K562 (cell line): ENCODE results near the gene EPHB1. TPM values are rescaled to one million over a fixed set of nuclear protein-coding genes. Genes with fewer than 3 reads are reported as not detected.

Experiments
- ATAC-seq: fragments of 200-7000 bp; cut with Tn5 transposase; 3 replicates; pipeline ENCODE4 v1.9.1; 2020; ENCODE audit warnings: moderate library complexity
- BruUV-seq: library from RNA; stranded (reverse); fragments of 400-500 nt; replicated peaks from 2 replicates; lab custom pipeline; 2021; lab: Mats Ljungman, UMichigan
- CTCF ChIA-PET: fragments of 300-600 bp; formaldehyde crosslinking; extraction: SDS; loops from one replicate; lab custom pipeline; 2021; ENCODE audit warnings: low intra/inter-chr PET ratio; lab: Yijun Ruan, JAX
- POLR2A ChIA-PET: fragments of 300-600, 350-650 bp; sonication (Branson Sonifier 250); formaldehyde crosslinking; extraction: SDS; loops from one replicate; lab custom pipeline; 2021; ENCODE audit warnings: antibody characterized with exemption, inconsistent platforms; lab: Yijun Ruan, JAX
- DNase-seq, 4 experiments: peaks; one replicate each; pipeline versions ENCODE4 v3.0.0 to v3.0.0-alpha.2; 2011 to 2018; ENCODE audit warnings: low spot score in 3 of 4, mixed read lengths in 3 of 4; ENCODE audit errors: extremely low read depth in 1 of 4
- FAIRE-seq: peaks from 2 replicates; lab custom pipeline; 2011; peaks lifted over from hg19 to GRCh38; lab: Jason Lieb, UNC
- H2AFZ ChIP-seq: 2 replicates; pipeline ENCODE4 v1.6.0; 2011; ENCODE audit warnings: low read depth, low read length, control low read depth, inconsistent platforms
- H3K27ac ChIP-seq: fragments of 200-600 bp; 3 replicates; pipeline ENCODE4 v1.8.0; 2011; ENCODE audit warnings: low read depth, mild to moderate bottlenecking, control low read depth, inconsistent platforms, low read length, moderate library complexity, mixed read lengths; ENCODE audit errors: extremely low read depth
- H3K27me3 ChIP-seq, 2 experiments: fragments of 300-600 bp in 1 of 2; 2 replicates in 1 of 2; 3 replicates in 1 of 2; pipeline versions ENCODE4 v1.6.0 to v1.8.0; 2011; ENCODE audit warnings: inconsistent platforms in 2 of 2, low read length in 2 of 2, mild to moderate bottlenecking in 1 of 2, mixed read lengths in 1 of 2, moderate library complexity in 1 of 2; ENCODE audit not compliant: control insufficient read depth in 2 of 2, insufficient read depth in 2 of 2
- H3K36me3 ChIP-seq: fragments of 300-600 bp; 3 replicates; pipeline ENCODE4 v1.8.0; 2011; ENCODE audit warnings: mild to moderate bottlenecking, low read length, inconsistent platforms; ENCODE audit not compliant: control insufficient read depth, insufficient read depth
- H3K4me1 ChIP-seq, 2 experiments: fragments of 200-600 bp in 1 of 2; replicated peaks in 1 of 2; 2 replicates in 1 of 2; 3 replicates in 1 of 2; pipeline versions ENCODE4 v1.5.1 to v1.8.0; 2011; ENCODE audit warnings: inconsistent platforms in 2 of 2, low read length in 2 of 2, mild to moderate bottlenecking in 1 of 2, mixed read lengths in 1 of 2, moderate library complexity in 1 of 2; ENCODE audit not compliant: control insufficient read depth in 2 of 2, insufficient read depth in 2 of 2
- H3K4me2 ChIP-seq: 2 replicates; pipeline ENCODE4 v1.6.1; 2011; ENCODE audit warnings: low read length, control low read depth, inconsistent platforms, mixed read lengths; ENCODE audit not compliant: insufficient read depth
- H3K4me3 ChIP-seq: fragments of 200-600 bp; sonication (generic), shearing (Covaris generic); 2 replicates; pipeline ENCODE4 v1.5.1; 2016; ENCODE audit warnings: control low read depth, inconsistent platforms
- H3K79me2 ChIP-seq: fragments of 200-600 bp; 3 replicates; pipeline ENCODE4 v1.8.0; 2011; ENCODE audit warnings: low read length, inconsistent platforms; ENCODE audit not compliant: control insufficient read depth, insufficient read depth
- H3K9ac ChIP-seq, 2 experiments: 2 replicates each; pipeline versions ENCODE4 v1.6.0 to v1.6.1; 2011; ENCODE audit warnings: low read depth in 2 of 2, low read length in 2 of 2, control low read depth in 1 of 2, inconsistent platforms in 1 of 2, mild to moderate bottlenecking in 1 of 2, mixed read lengths in 1 of 2; ENCODE audit not compliant: insufficient read depth in 1 of 2
- H3K9me1 ChIP-seq: one replicate; pipeline ENCODE4 v1.6.0; 2011; ENCODE audit warnings: inconsistent platforms, mild to moderate bottlenecking, low read length, moderate library complexity; ENCODE audit not compliant: control insufficient read depth, insufficient read depth
- H3K9me3 ChIP-seq: replicated peaks from 2 replicates; pipeline ENCODE4 v1.5.1; 2011; ENCODE audit warnings: low read depth, low read length, inconsistent platforms; ENCODE audit not compliant: control insufficient read depth, insufficient read depth
- H4K20me1 ChIP-seq: replicated peaks from 2 replicates; pipeline ENCODE4 v1.6.1; 2011; ENCODE audit warnings: low read length, inconsistent platforms, mixed read lengths; ENCODE audit not compliant: control insufficient read depth, insufficient read depth
- BCOR ChIP-seq: fragments of 450-650 bp; IDR thresholded peaks from 2 replicates; pipeline ENCODE4 v1.6.1; 2016
- DIDO1 ChIP-seq: fragments of 450-650 bp; IDR thresholded peaks from 2 replicates; pipeline ENCODE4 v1.6.1; 2016; ENCODE audit warnings: low read depth, missing biosample characterization, missing genetic modification characterization
- EP300 ChIP-seq: IDR thresholded peaks from 2 replicates; pipeline ENCODE4 v1.6.1; 2012; ENCODE audit warnings: low read length, improper control_type of control experiment
- MEF2A ChIP-seq: IDR thresholded peaks from 2 replicates; pipeline ENCODE4 v1.6.1; 2011; ENCODE audit warnings: low read depth, mild to moderate bottlenecking, low read length, moderate library complexity; ENCODE audit not compliant: control insufficient read depth
- MLX ChIP-seq, 2 experiments: fragments of 450-650 bp in 1 of 2; sonication (generic) in 1 of 2; formaldehyde crosslinking; conservative IDR thresholded peaks; 2 replicates each; pipeline versions ENCODE4 v1.4.0 to v1.8.1; 2020 to 2022; ENCODE audit warnings: mild to moderate bottlenecking in 1 of 2, missing genetic modification reagents in 1 of 2
- SETDB1 ChIP-seq: IDR thresholded peaks from one replicate; pipeline ENCODE4 v1.6.1; 2012; ENCODE audit warnings: low read length, control low read depth, inconsistent platforms
- YBX1 ChIP-seq: fragments of 450-650 bp; IDR thresholded peaks from 2 replicates; pipeline ENCODE4 v1.7.1; 2016; ENCODE audit warnings: mild to moderate bottlenecking
- ZNF224 ChIP-seq: sonication (generic); formaldehyde crosslinking; IDR thresholded peaks from 2 replicates; pipeline ENCODE4 v1.8.0; 2022; ENCODE audit warnings: mild to moderate bottlenecking, missing genetic modification reagents
- WGBS: fragments of 100-300 bp; shearing (Covaris generic); methylation state at CpG from one replicate; pipeline ENCODE4 v1.1.6; 2016; ENCODE audit warnings: low coverage, mixed read lengths; ENCODE audit not compliant: insufficient coverage; ENCODE audit errors: missing lambda C conversion rate; 5-methylcytosine and 5-hydroxymethylcytosine counted together
- in situ Hi-C: fragments of 300-500 bp; cut with MboI; formaldehyde crosslinking; loops from 4 replicates; pipeline ENCODE4 v1.15.0; 2018; ENCODE audit warnings: inconsistent platforms, mixed read lengths
- intact Hi-C: fragments of 100-400 bp; cut with micrococcal nuclease; formaldehyde crosslinking; loops from 2 replicates; pipeline ENCODE4 v1.14.2; 2022
- polyA plus RNA-seq, 8 experiments: library from polyadenylated mRNA; depleted of rRNA in 4 of 8; stranded (reverse) in 5 of 8; unstranded in 3 of 8; fragments of >200 nt; fragmentation: Nextera tagmentation in 2 of 8; fragmentation: Illumina TruSeq in 1 of 8; extraction: Ambion mirVana in 2 of 8; extraction: Trizol in 1 of 8; gene quantifications; 2 replicates each; pipeline versions ENCODE4 v1.2.1 to v1.2.3, GENCODE V29; 2011 to 2014; ENCODE audit warnings: inconsistent platforms in 1 of 8, missing spikeins in 1 of 8
- total RNA-seq, 7 experiments: library from RNA; depleted of rRNA in 6 of 7; stranded (reverse); fragments of >200 nt in 6 of 7; fragmentation: Illumina TruSeq in 2 of 7; extraction: Trizol in 2 of 7; gene quantifications; 2 replicates each; pipeline versions ENCODE4 v1.2.1 to v1.2.3, GENCODE V29; 2011 to 2021; ENCODE audit warnings: low replicate concordance in 1 of 7

Gene EPHB1
- total and polyA plus RNA-seq, 9 of the 15 experiments (the other 6 are each of a cell fraction or from before 2014, with no cell fraction given), result 0.29 TPM; not detected in 8

- TF ChIP-seq DIDO1, result no peak
- TF ChIP-seq EP300, result no peak
- no peak for TF ChIP-seq MLX (CRISPR knock-in tag; conservative IDR thresholded peaks at IDR 0.05)
- TF ChIP-seq YBX1, result no peak
- no peak for TF ChIP-seq MEF2A
- TF ChIP-seq SETDB1, result no peak
- no peak for TF ChIP-seq ZNF224 (CRISPR knock-in tag)
- TF ChIP-seq BCOR, result no peak
- intact Hi-C loops (loop anchor here (10.0 kb wide), 1 partner anchor 478 kb away; no protein-coding TSS in a partner anchor), in situ Hi-C loops (no loop called here)
Observed at GRCh38 chr3:135083179-135083578, 288.1 kb downstream of the EPHB1 start.

More at GRCh38 chr3:135083179-135083578, 288.1 kb downstream of the EPHB1 start:
- FAIRE-seq, result no peak
- Histone ChIP-seq H3K9me1 (no peaks in the 10 kb centered on the region), H3K27me3 (no peaks in the 10 kb centered on the region), H3K9me3 (no peaks in the 10 kb centered on the region), H4K20me1 (no peaks in the 10 kb centered on the region), H3K4me1 (no peaks in the 10 kb centered on the region), H3K27ac (no peak overlapping the region), H2AFZ (no peak overlapping the region), H3K4me2 (no peak overlapping the region), H3K79me2 (no peaks in the 10 kb centered on the region), H3K4me3 (no peak overlapping the region), H3K36me3 (no peaks in the 10 kb centered on the region), H3K9ac (no peak overlapping the region)
- POLR2A ChIA-PET, result interaction anchor here (0.7 kb wide), 1 partner anchor 89 kb away, joined by 3 read pairs; no protein-coding TSS in a partner anchor
- WGBS, result 0% methylated on average over 1 of the region's 1 CpG
- CTCF ChIA-PET, result no interaction called here
- BruUV-seq, result no TSS peak
- ATAC-seq, result no peak
- no peak for DNase-seq
